GM18505 (cell line): Measurements from ENCODE around the gene DHTKD1.
A peak's percentile ranks its signal among the peaks of the same experiment; 100 is the strongest.
"Not testable (repeated sequence)": the region's sequence is repeated elsewhere in the genome, so short reads cannot be mapped to it uniquely, and the experiment has no call there.

Experiments
- ATAC-seq: cut with Tn5 transposase; IDR thresholded peaks from one replicate; pipeline ENCODE4 v1.9.1; 2021; ENCODE audit not compliant: unreplicated experiment
- POLR2A ChIP-seq: IDR thresholded peaks from 4 replicates; pipeline ENCODE4 v1.6.1; 2011; ENCODE audit warnings: borderline replicate concordance; ENCODE audit not compliant: insufficient read depth, insufficient read length; ENCODE audit errors: extremely low read depth

DHTKD1 gene

GRCh38 chr10:12081470-12081869 is 12.7 kb downstream of the DHTKD1 start:
- no peak for TF ChIP-seq POLR2A
- ATAC-seq: no peak

- TF ChIP-seq POLR2A: no peak
- no peak for ATAC-seq
Measured at GRCh38 chr10:12081879-12082557, 13.3 kb downstream of the DHTKD1 start.

- TF ChIP-seq POLR2A: no peak
- ATAC-seq: no peak
Measured at GRCh38 chr10:12088919-12089318, 20.2 kb downstream of the DHTKD1 start.

GRCh38 chr10:12091421-12091820 is 22.7 kb downstream of the DHTKD1 start:
- no peak for ATAC-seq
- TF ChIP-seq POLR2A: no peak

GRCh38 chr10:12097361-12097760 is 28.6 kb downstream of the DHTKD1 start:
- ATAC-seq: not testable (repeated sequence)

GRCh38 chr10:12097791-12098190 is 29.0 kb downstream of the DHTKD1 start:
- no peak for TF ChIP-seq POLR2A
- ATAC-seq: no peak

- no peak for TF ChIP-seq POLR2A
Measured at GRCh38 chr10:12098966-12099365, 30.2 kb downstream of the DHTKD1 start.

GRCh38 chr10:12103802-12104201 is 35.0 kb downstream of the DHTKD1 start:
- ATAC-seq: no peak
- no peak for TF ChIP-seq POLR2A

More at GRCh38 chr10:12098966-12099365, 30.2 kb downstream of the DHTKD1 start:
- ATAC-seq: no peak

- no peak for ATAC-seq
- TF ChIP-seq POLR2A: no peak
Measured at GRCh38 chr10:12107781-12108180, 39.0 kb downstream of the DHTKD1 start.

GRCh38 chr10:12109286-12109685 is 40.5 kb downstream of the DHTKD1 start:
- no peak for TF ChIP-seq POLR2A
- ATAC-seq: no peak

- ATAC-seq: no peak
- no peak for TF ChIP-seq POLR2A
Measured at GRCh38 chr10:12111528-12111927, 42.8 kb downstream of the DHTKD1 start.

GRCh38 chr10:12113627-12114026 is 44.9 kb downstream of the DHTKD1 start:
- ATAC-seq: no peak
- no peak for TF ChIP-seq POLR2A

GRCh38 chr10:12121673-12122072 is 52.9 kb downstream of the DHTKD1 start:
- no peak for ATAC-seq
- no peak for TF ChIP-seq POLR2A

- TF ChIP-seq POLR2A: peak; percentile 73
- peak; percentile 87 for ATAC-seq
Measured at GRCh38 chr10:12129222-12130111, 60.7 kb downstream of the DHTKD1 start, which contains the start of gene SEC61A2. Gene SEC61A2 (plus strand): TSS chr10:12129677. CDS start chr10:12129788, 111 bp downstream.

GRCh38 chr10:12130237-12130872 is 61.6 kb downstream of the DHTKD1 start:
- no peak for TF ChIP-seq POLR2A
- peak; percentile 37 for ATAC-seq
